ENCODE results near the gene MPHOSPH9.
A peak's percentile ranks its signal among the peaks of the same experiment; 100 is the strongest.
"Not testable (repeated sequence)": the region's sequence is repeated elsewhere in the genome, so short reads cannot be mapped to it uniquely, and the experiment has no call there.

The MPHOSPH9 gene

GRCh38 chr12:123260081-123260480 is 27.1 kb upstream of the MPHOSPH9 start:
- DNase-seq (ENCODE audit: low read depth in 2 of 2): no peak

GRCh38 chr12:123258593-123258992 is 25.7 kb upstream of the MPHOSPH9 start:
- DNase-seq (ENCODE audit: low read depth in 2 of 2): no peak

- no peak for DNase-seq (ENCODE audit: low read depth in 2 of 2)
Observed at GRCh38 chr12:123254853-123255446, 22.0 kb upstream of the MPHOSPH9 start.

GRCh38 chr12:123253641-123254459 is 20.9 kb upstream of the MPHOSPH9 start:
- DNase-seq (ENCODE audit: low read depth in 2 of 2): no peak

- not testable (repeated sequence) for DNase-seq (ENCODE audit: low read depth in 2 of 2)
Observed at GRCh38 chr12:123252365-123252764, 19.4 kb upstream of the MPHOSPH9 start.

GRCh38 chr12:123251403-123252076 is 18.6 kb upstream of the MPHOSPH9 start:
- no peak for DNase-seq (ENCODE audit: low read depth in 2 of 2)

GRCh38 chr12:123250471-123251383 is 17.8 kb upstream of the MPHOSPH9 start:
- no peak for DNase-seq (ENCODE audit: low read depth in 2 of 2)

GRCh38 chr12:123248996-123249741 is 16.2 kb upstream of the MPHOSPH9 start:
- DNase-seq (ENCODE audit: low read depth in 2 of 2): not testable (repeated sequence)

- DNase-seq (ENCODE audit: low read depth in 2 of 2): not testable (repeated sequence)
Observed at GRCh38 chr12:123248129-123248528, 15.2 kb upstream of the MPHOSPH9 start.

- no peak for DNase-seq (ENCODE audit: low read depth in 2 of 2)
Observed at GRCh38 chr12:123245678-123246077, 12.7 kb upstream of the MPHOSPH9 start.

GRCh38 chr12:123243671-123244262 is 10.8 kb upstream of the MPHOSPH9 start:
- DNase-seq (ENCODE audit: low read depth in 2 of 2): no peak

- DNase-seq (ENCODE audit: low read depth in 2 of 2): no peak
Observed at GRCh38 chr12:123242116-123242904, 9.4 kb upstream of the MPHOSPH9 start.

GRCh38 chr12:123238961-123239360 is 6.0 kb upstream of the MPHOSPH9 start:
- DNase-seq (ENCODE audit: low read depth in 2 of 2): no peak

GRCh38 chr12:123238330-123238682 is 5.4 kb upstream of the MPHOSPH9 start:
- no peak for DNase-seq (ENCODE audit: low read depth in 2 of 2)

- DNase-seq (ENCODE audit: low read depth in 2 of 2): peak; percentile 42 to 66
Observed at GRCh38 chr12:123237646-123238329, 4.8 kb upstream of the MPHOSPH9 start.

GRCh38 chr12:123233505-123234308 is 766 bp upstream of the MPHOSPH9 start:
- DNase-seq (ENCODE audit: low read depth in 2 of 2): no peak

GRCh38 chr12:123232472-123232806 is 502 bp downstream of the MPHOSPH9 start:
- DNase-seq (ENCODE audit: low read depth in 2 of 2): no peak

- no peak for DNase-seq (ENCODE audit: low read depth in 2 of 2)
Observed at GRCh38 chr12:123231931-123232330, 1.0 kb downstream of the MPHOSPH9 start.

- no peak for DNase-seq (ENCODE audit: low read depth in 2 of 2)
Observed at GRCh38 chr12:123229051-123229450, 3.9 kb downstream of the MPHOSPH9 start.

All from stimulated activated CD8-positive, alpha-beta memory T cell treated with anti-CD3 and anti-CD28 coated beads, Interleukin-7, amount 100 ng/mL, for 1 hour (primary cell).